ENCODE results near the gene MTG2. TPM values are rescaled to one million over a fixed set of nuclear protein-coding genes. Genes with fewer than 3 reads are reported as not detected.

The MTG2 gene
- total and polyA plus RNA-seq, 2 of the 13 experiments (the other 11 are each of a cell fraction or from before 2014, with no cell fraction given), result 20.4 to 37.8 TPM

DNA sequence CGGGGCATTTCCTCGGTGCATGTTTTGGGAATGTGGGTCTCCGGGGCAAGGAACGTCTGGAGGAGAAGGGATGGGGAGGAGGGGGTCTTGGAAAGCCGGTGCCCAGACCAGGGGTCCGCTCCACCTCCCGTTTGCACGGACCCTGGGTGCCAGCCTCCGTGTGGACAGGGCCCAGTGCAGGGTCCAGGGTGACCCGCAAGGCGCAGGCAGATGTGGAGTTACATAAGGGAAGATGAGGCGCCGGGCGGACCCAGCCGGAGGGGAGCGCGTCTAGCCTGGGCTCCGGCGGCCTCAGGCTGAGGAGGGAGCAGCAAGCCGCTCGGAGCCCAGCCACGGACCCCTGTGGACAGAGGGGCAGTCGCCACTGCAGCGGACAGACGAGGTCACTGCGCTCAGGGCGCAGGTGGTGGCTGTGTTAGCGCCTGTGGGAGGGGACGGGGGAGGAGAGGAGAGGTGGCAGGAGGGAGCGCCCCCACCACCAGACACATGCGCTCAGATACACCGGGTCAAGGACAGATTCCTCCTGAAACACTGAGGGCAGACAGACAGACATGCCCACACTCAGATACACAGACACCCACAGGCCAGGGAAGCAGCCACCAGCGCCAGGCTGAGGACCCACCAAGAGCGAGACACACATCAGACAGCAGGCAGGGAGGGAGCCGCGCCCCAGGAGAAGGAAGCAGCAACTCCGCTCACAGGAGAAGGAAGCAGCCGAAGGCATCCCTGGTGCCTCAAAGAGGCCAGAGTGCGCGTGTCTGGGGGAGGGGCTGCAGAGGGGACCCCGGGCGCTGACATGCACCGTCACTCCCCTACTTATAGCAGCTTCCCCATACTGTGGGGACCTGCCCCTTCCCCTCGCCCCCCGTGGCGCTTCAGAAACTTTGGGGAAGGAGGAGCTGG is 38.1 kb downstream of the MTG2 start (continued):
- TF ChIP-seq, protein P1, sequence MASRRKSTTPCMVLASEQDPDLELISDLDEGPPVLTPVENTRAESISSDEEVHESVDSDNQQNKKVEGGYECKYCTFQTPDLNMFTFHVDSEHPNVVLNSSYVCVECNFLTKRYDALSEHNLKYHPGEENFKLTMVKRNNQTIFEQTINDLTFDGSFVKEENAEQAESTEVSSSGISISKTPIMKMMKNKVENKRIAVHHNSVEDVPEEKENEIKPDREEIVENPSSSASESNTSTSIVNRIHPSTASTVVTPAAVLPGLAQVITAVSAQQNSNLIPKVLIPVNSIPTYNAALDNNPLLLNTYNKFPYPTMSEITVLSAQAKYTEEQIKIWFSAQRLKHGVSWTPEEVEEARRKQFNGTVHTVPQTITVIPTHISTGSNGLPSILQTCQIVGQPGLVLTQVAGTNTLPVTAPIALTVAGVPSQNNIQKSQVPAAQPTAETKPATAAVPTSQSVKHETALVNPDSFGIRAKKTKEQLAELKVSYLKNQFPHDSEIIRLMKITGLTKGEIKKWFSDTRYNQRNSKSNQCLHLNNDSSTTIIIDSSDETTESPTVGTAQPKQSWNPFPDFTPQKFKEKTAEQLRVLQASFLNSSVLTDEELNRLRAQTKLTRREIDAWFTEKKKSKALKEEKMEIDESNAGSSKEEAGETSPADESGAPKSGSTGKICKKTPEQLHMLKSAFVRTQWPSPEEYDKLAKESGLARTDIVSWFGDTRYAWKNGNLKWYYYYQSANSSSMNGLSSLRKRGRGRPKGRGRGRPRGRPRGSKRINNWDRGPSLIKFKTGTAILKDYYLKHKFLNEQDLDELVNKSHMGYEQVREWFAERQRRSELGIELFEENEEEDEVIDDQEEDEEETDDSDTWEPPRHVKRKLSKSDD (CRISPR knock-in tag; IDR thresholded peaks at IDR 0.05; ENCODE audit: low read depth), result peak; percentile 73; the same call in 1 of the 2 replicates
- TF ChIP-seq ZNF768 (CRISPR knock-in tag; IDR thresholded peaks at IDR 0.05), result peak; percentile 0; the same call in 1 of the 2 replicates
- TF ChIP-seq CBX1 (IDR thresholded peaks at IDR 0.05; ENCODE audit: low read depth), result no peak
- TF ChIP-seq, protein P2, sequence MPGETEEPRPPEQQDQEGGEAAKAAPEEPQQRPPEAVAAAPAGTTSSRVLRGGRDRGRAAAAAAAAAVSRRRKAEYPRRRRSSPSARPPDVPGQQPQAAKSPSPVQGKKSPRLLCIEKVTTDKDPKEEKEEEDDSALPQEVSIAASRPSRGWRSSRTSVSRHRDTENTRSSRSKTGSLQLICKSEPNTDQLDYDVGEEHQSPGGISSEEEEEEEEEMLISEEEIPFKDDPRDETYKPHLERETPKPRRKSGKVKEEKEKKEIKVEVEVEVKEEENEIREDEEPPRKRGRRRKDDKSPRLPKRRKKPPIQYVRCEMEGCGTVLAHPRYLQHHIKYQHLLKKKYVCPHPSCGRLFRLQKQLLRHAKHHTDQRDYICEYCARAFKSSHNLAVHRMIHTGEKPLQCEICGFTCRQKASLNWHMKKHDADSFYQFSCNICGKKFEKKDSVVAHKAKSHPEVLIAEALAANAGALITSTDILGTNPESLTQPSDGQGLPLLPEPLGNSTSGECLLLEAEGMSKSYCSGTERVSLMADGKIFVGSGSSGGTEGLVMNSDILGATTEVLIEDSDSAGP (CRISPR knock-in tag; IDR thresholded peaks at IDR 0.05; ENCODE audit: borderline replicate concordance), result peak; percentile 52; the same call in 1 of the 2 replicates
- no peak for TF ChIP-seq NFKBIZ (CRISPR knock-in tag; IDR thresholded peaks at IDR 0.05)
- 0 out of 2 replicates have a peak, but pooled peaks have one; percentile 2 for TF ChIP-seq HES4 (CRISPR knock-in tag; IDR thresholded peaks at IDR 0.05; ENCODE audit: borderline replicate concordance)
- TF ChIP-seq, protein P3, sequence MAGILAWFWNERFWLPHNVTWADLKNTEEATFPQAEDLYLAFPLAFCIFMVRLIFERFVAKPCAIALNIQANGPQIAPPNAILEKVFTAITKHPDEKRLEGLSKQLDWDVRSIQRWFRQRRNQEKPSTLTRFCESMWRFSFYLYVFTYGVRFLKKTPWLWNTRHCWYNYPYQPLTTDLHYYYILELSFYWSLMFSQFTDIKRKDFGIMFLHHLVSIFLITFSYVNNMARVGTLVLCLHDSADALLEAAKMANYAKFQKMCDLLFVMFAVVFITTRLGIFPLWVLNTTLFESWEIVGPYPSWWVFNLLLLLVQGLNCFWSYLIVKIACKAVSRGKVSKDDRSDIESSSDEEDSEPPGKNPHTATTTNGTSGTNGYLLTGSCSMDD (CRISPR knock-in tag; IDR thresholded peaks at IDR 0.05), result no peak
- TF ChIP-seq, protein P4, sequence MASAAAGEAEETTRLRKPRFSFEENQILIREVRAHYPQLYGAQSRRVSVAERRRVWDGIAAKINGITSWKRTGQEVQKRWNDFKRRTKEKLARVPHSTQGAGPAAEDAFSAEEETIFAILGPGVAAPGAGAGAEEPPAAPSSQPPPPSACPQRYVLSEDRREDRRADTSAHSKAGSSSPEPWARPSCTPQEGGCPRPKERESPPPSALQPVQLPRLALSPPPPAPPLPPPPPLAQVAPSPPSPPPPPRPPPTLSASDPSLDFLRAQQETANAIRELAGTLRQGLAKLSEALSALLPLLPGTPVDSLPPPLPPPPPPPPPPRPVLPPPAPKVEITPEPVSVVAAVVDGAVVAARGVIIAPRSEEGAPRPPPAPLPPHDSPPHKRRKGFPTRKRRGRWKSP (CRISPR knock-in tag; IDR thresholded peaks at IDR 0.05), result peak; percentile 53; the same call in 1 of the 2 replicates
- TF ChIP-seq ZNF777 (CRISPR knock-in tag; IDR thresholded peaks at IDR 0.05), result no peak
- no peak; the same call in 1 of the 2 replicates for TF ChIP-seq ZNF772 (CRISPR knock-in tag; IDR thresholded peaks at IDR 0.05)
- TF ChIP-seq NR3C1 (CRISPR knock-in tag; IDR thresholded peaks at IDR 0.05), result 0 out of 2 replicates have a peak, but pooled peaks have one; percentile 14
- TF ChIP-seq, protein P5, sequence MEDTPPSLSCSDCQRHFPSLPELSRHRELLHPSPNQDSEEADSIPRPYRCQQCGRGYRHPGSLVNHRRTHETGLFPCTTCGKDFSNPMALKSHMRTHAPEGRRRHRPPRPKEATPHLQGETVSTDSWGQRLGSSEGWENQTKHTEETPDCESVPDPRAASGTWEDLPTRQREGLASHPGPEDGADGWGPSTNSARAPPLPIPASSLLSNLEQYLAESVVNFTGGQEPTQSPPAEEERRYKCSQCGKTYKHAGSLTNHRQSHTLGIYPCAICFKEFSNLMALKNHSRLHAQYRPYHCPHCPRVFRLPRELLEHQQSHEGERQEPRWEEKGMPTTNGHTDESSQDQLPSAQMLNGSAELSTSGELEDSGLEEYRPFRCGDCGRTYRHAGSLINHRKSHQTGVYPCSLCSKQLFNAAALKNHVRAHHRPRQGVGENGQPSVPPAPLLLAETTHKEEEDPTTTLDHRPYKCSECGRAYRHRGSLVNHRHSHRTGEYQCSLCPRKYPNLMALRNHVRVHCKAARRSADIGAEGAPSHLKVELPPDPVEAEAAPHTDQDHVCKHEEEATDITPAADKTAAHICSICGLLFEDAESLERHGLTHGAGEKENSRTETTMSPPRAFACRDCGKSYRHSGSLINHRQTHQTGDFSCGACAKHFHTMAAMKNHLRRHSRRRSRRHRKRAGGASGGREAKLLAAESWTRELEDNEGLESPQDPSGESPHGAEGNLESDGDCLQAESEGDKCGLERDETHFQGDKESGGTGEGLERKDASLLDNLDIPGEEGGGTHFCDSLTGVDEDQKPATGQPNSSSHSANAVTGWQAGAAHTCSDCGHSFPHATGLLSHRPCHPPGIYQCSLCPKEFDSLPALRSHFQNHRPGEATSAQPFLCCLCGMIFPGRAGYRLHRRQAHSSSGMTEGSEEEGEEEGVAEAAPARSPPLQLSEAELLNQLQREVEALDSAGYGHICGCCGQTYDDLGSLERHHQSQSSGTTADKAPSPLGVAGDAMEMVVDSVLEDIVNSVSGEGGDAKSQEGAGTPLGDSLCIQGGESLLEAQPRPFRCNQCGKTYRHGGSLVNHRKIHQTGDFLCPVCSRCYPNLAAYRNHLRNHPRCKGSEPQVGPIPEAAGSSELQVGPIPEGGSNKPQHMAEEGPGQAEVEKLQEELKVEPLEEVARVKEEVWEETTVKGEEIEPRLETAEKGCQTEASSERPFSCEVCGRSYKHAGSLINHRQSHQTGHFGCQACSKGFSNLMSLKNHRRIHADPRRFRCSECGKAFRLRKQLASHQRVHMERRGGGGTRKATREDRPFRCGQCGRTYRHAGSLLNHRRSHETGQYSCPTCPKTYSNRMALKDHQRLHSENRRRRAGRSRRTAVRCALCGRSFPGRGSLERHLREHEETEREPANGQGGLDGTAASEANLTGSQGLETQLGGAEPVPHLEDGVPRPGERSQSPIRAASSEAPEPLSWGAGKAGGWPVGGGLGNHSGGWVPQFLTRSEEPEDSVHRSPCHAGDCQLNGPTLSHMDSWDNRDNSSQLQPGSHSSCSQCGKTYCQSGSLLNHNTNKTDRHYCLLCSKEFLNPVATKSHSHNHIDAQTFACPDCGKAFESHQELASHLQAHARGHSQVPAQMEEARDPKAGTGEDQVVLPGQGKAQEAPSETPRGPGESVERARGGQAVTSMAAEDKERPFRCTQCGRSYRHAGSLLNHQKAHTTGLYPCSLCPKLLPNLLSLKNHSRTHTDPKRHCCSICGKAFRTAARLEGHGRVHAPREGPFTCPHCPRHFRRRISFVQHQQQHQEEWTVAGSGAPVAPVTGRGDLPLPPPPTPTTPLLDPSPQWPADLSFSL (CRISPR knock-in tag; IDR thresholded peaks at IDR 0.05), result no peak

Measured in HepG2 (cell line).